HepG2 (cell line): Measurements from ENCODE around the gene BEST2. TPM values are rescaled to one million over a fixed set of nuclear protein-coding genes. Genes with fewer than 3 reads are reported as not detected.

Experiments used
- ATF3 ChIP-seq: sonication (generic); formaldehyde crosslinking; IDR thresholded peaks from 2 replicates; pipeline ENCODE4 v1.4.0; 2020; ENCODE audit warnings: missing genetic modification reagents
- FOXP4 ChIP-seq: sonication (generic); formaldehyde crosslinking; IDR thresholded peaks from 2 replicates; pipeline ENCODE4 v1.4.0; 2020; ENCODE audit warnings: missing genetic modification reagents
- KAT8 ChIP-seq: IDR thresholded peaks from 2 replicates; pipeline ENCODE4 v1.6.1; 2016; ENCODE audit warnings: missing genetic modification reagents, missing compliant biosample characterization
- REPIN1 ChIP-seq: sonication (generic); formaldehyde crosslinking; IDR thresholded peaks from 2 replicates; pipeline ENCODE4 v1.8.0; 2022; ENCODE audit warnings: missing genetic modification reagents, low read depth, mild to moderate bottlenecking, borderline replicate concordance
- REXO4 ChIP-seq: sonication (generic); formaldehyde crosslinking; IDR thresholded peaks from 2 replicates; pipeline ENCODE4 v1.8.0; 2022; ENCODE audit warnings: missing genetic modification reagents, mild to moderate bottlenecking, borderline replicate concordance
- SMAD3 ChIP-seq: sonication (generic); formaldehyde crosslinking; IDR thresholded peaks from 2 replicates; pipeline ENCODE4 v1.4.0; 2020; ENCODE audit warnings: missing genetic modification reagents
- SNAPC4 ChIP-seq: sonication (generic); formaldehyde crosslinking; IDR thresholded peaks from 2 replicates; pipeline ENCODE4 v1.4.0; 2020; ENCODE audit warnings: mild to moderate bottlenecking, missing genetic modification reagents
- TFDP1 ChIP-seq: IDR thresholded peaks from 2 replicates; pipeline ENCODE4 v1.6.1; 2016; ENCODE audit warnings: missing compliant biosample characterization, missing genetic modification reagents, borderline replicate concordance
- ZBTB20 ChIP-seq: sonication (generic); formaldehyde crosslinking; IDR thresholded peaks from 2 replicates; pipeline ENCODE4 v1.8.1; 2023; ENCODE audit warnings: missing genetic modification reagents, low read depth, mild to moderate bottlenecking, borderline replicate concordance
- ZBTB26 ChIP-seq: IDR thresholded peaks from 2 replicates; pipeline ENCODE4 v1.6.1; 2016; ENCODE audit warnings: missing compliant biosample characterization, missing genetic modification reagents, borderline replicate concordance
- ZNF687 ChIP-seq: sonication (generic); formaldehyde crosslinking; IDR thresholded peaks from 2 replicates; pipeline ENCODE4 v1.5.1; 2020; ENCODE audit warnings: mild to moderate bottlenecking, missing genetic modification reagents, moderate library complexity
- polyA plus RNA-seq, 8 experiments: library from polyadenylated mRNA; depleted of rRNA in 3 of 8; stranded (reverse) in 7 of 8; unstranded in 1 of 8; fragments of >200 nt; fragmentation: Illumina TruSeq in 4 of 8; extraction: Trizol in 4 of 8; gene quantifications; 2 replicates each; pipeline versions ENCODE4 v1.2.1 to v1.2.3, GENCODE V29; 2011 to 2016; ENCODE audit warnings: low read depth in 4 of 8, missing spikeins in 1 of 8, mixed read lengths in 1 of 8; ENCODE audit not compliant: insufficient read depth in 1 of 8
- total RNA-seq, 5 experiments: library from RNA; depleted of rRNA; stranded (reverse); fragments of >200 nt; fragmentation: Illumina TruSeq; extraction: Trizol; gene quantifications; 2 replicates each; pipeline ENCODE4 v1.2.3, GENCODE V29; 2016; ENCODE audit warnings: low read depth in 1 of 5

Gene BEST2
- total and polyA plus RNA-seq, 2 of the 13 experiments (the other 11 are each of a cell fraction or from before 2014, with no cell fraction given) = not detected

GRCh38 chr19:12806242-12807081, 54.9 kb downstream of the BEST2 start, which contains the start of gene RNASEH2A (continued):
- TF ChIP-seq REPIN1 (CRISPR knock-in tag) = peak; percentile 59; the same call in 1 of the 2 replicates
- 0 out of 2 replicates have a peak, but pooled peaks have one; percentile 34 for TF ChIP-seq SMAD3 (CRISPR knock-in tag)
- no peak for TF ChIP-seq REXO4
- TF ChIP-seq ZBTB26 (CRISPR knock-in tag) = no peak
- TF ChIP-seq KAT8 (CRISPR knock-in tag) = peak; percentile 94
- TF ChIP-seq TFDP1 = peak; percentile 99
- peak; percentile 50; the same call in 1 of the 2 replicates for TF ChIP-seq ZBTB20
- peak; percentile 17; the same call in 1 of the 2 replicates for TF ChIP-seq ATF3 (CRISPR knock-in tag)
- peak; percentile 46 for TF ChIP-seq FOXP4 (CRISPR knock-in tag)
- peak; percentile 79 for TF ChIP-seq SNAPC4
- TF ChIP-seq ZNF687 (CRISPR knock-in tag) = peak; percentile 97
